GM06990 (cell line): Measurements from ENCODE around the gene RAP1GAP.

Experiments
- DNase-seq: peaks from one replicate; pipeline ENCODE4 v3.0.0-alpha.2; 2011; ENCODE audit not compliant: insufficient read length; ENCODE audit errors: extremely low read depth
- H3K27me3 ChIP-seq: replicated peaks from 2 replicates; pipeline ENCODE4 v1.6.0; 2011; ENCODE audit warnings: low read length; ENCODE audit not compliant: control insufficient read depth, insufficient read depth
- H3K36me3 ChIP-seq: 2 replicates; pipeline ENCODE4 v1.5.1; 2011; ENCODE audit warnings: low read length; ENCODE audit not compliant: control insufficient read depth, insufficient read depth
- H3K4me3 ChIP-seq: replicated peaks from 2 replicates; pipeline ENCODE4 v1.5.1; 2011; ENCODE audit warnings: low read depth, mild to moderate bottlenecking, control low read depth, low read length
- TF ChIP-seq, protein P1 (sequence below): IDR thresholded peaks from 2 replicates; pipeline ENCODE4 v1.5.1; 2011; ENCODE audit warnings: low read length, control low read depth, mild to moderate bottlenecking, inconsistent platforms; ENCODE audit not compliant: insufficient read depth, poor library complexity, severe bottlenecking

Gene RAP1GAP

DNA sequence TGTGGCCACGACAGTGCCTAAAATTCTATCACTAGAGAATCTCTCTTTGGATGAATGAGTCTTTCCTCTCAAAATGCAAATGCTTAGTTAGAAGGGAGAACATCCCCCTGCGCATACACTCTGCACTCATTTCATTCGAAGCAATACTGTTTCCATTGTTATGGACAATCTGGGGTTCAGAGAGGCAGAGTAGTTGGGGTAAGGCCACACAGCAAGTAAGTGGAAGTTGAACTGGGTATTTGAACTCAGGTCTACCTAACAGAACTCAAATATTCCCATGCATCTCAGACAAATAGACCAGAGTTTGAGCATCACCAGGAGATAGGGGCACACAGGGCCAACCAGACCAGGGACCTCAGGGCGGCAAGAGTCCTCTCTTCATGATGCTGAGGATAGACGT lies 25.5 kb downstream of the RAP1GAP start:
- Histone ChIP-seq H3K4me3 (no peak overlapping the region), H3K27me3 (peaks cover 2% of the 10 kb centered on the region; the same call in 1 of the 2 replicates), H3K36me3 (no peaks in the 10 kb centered on the region)
- DNase-seq = no peak
- TF ChIP-seq, protein P1, sequence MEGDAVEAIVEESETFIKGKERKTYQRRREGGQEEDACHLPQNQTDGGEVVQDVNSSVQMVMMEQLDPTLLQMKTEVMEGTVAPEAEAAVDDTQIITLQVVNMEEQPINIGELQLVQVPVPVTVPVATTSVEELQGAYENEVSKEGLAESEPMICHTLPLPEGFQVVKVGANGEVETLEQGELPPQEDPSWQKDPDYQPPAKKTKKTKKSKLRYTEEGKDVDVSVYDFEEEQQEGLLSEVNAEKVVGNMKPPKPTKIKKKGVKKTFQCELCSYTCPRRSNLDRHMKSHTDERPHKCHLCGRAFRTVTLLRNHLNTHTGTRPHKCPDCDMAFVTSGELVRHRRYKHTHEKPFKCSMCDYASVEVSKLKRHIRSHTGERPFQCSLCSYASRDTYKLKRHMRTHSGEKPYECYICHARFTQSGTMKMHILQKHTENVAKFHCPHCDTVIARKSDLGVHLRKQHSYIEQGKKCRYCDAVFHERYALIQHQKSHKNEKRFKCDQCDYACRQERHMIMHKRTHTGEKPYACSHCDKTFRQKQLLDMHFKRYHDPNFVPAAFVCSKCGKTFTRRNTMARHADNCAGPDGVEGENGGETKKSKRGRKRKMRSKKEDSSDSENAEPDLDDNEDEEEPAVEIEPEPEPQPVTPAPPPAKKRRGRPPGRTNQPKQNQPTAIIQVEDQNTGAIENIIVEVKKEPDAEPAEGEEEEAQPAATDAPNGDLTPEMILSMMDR = no peak

DNA sequence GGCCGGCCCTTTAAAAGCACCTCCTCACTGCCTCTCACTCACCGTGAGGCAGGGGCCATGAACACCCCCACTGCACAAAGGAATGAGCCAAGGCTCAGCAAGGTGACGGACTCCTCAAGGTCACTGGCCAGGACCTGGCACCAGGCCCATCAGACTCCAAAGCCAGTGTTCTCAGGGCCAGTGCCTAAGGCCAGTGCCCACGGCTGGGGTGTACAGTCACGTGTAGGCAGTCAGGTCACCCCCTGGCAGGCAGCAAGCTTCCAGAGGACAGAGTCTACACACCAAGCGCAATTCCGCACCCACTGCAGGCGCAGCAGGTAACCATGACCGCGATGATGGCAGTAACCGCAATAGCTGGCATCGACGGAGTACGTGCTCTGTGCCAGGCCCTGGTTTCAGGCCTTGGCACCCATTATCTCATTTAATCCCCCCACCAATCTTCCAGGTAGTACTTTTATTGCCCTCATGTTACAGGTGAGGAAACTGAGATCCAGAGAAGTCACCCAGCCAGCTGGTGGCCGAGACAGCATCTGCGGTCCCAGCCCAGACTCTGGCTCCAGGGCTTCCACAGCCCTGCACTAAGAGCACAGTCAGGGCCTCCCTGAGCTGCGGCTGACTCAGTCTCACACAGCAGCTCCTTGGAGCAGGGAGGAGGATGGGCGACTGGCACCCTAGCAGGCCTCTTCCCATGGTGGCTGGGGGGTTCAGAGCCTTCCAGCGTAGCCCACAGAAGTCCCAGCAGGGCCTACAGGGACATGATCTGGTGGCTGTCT lies 27.0 kb downstream of the RAP1GAP start:
- no peak for DNase-seq
- H3K4me3 ChIP-seq = no peak overlapping the region

DNA sequence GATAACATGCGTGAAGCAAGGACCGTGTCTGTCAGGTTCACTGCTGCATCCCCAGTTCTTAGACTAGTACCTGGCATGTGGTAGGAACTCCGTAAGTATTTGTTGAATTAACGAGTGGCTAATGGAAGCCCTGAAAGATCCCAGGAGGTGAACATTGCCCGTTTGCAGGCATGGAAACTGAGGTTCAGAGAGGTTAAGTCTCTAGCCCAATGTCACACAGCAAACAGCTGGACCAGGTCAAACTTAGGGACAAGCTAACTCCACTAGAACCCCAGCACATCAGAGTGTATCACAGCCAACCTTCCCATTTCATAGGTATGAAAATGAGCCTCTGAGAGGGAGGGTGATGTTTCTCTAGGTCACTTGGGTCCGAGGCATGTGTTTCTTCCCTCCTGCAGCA lies 27.6 kb downstream of the RAP1GAP start:
- peaks cover 2% of the 10 kb centered on the region; the same call in 1 of the 2 replicates for H3K27me3 ChIP-seq
- no peaks in the 10 kb centered on the region for H3K36me3 ChIP-seq
- H3K4me3 ChIP-seq = no peak overlapping the region
- no peak for DNase-seq
- TF ChIP-seq, protein P1 = no peak

More for the DNA sequence above, 27.0 kb downstream of the RAP1GAP start:
- Histone ChIP-seq H3K36me3 (no peaks in the 10 kb centered on the region), H3K27me3 (peaks cover 2% of the 10 kb centered on the region; the same call in 1 of the 2 replicates)
- TF ChIP-seq, protein P1 = no peak

DNA sequence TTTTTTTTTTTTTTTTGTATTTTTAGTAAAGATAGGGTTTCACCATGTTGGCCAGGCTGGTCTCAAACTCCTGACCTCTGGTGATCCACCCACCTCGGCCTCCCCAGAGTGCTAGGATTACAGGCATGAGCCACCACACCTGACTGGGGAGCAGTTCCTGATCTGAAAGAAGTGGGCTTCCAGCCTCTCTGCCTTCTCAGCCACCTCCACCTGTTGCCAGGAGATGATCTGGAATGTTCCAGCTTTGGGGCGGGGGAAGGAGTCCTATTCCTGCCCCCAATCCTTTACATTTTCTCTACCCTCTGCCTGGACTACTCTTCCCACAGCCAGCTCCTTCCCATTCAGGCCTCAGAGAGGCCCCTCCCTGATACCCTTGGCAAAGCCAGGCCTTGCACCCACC lies 28.1 kb downstream of the RAP1GAP start:
- Histone ChIP-seq H3K4me3 (no peak overlapping the region), H3K36me3 (no peaks in the 10 kb centered on the region), H3K27me3 (peaks cover 1% of the 10 kb centered on the region; the same call in 1 of the 2 replicates)
- TF ChIP-seq, protein P1 = no peak
- DNase-seq = no peak

DNA sequence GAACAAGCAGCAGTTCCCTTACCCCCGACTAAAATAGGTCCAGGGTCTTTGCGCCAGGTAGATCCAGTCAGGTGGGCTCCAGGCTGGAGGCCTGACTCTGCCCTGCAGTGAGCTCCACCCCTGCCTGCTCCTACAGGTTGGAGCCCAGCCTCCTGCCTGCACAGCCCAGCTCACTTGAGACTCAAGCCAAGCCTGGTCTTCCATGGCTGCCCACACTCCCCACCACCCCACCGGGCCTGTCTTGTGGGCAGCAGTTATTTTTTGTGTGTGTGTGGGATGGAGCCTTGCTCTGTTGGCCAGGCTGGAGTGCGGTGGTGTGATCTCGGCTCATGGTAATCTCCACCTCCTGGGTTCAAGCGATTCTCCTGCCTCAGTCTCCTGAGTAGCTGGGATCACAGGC lies 28.5 kb downstream of the RAP1GAP start:
- no peaks in the 10 kb centered on the region; the same call in 1 of the 2 replicates for H3K27me3 ChIP-seq
- no peak for DNase-seq
- H3K4me3 ChIP-seq = no peak overlapping the region
- no peaks in the 10 kb centered on the region for H3K36me3 ChIP-seq
- TF ChIP-seq, protein P1 = no peak
